ENCODE data around the gene ITGAV.
A peak's percentile ranks its signal among the peaks of the same experiment; 100 is the strongest.

Gene ITGAV

DNA sequence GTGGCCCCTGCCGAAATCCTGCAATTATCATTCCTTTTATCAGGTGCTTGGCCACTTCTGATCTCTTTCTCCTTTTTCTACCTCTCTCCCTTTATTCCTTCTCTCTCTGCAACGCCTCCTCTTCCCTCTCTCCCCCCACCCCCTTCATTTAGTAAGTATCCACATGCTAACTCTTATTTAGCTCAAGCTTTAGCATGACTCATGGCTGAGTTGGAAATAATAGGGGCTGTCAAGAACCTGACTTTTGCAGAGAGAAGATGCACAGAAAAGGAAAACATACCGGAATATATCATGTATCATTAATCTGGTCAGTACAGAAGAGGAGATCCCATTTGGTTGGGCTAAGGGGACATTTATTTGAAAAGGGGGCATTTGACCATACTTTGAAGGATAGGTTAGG lies 137.1 kb downstream of the ITGAV start:
- no CpG with 5 or more reads among the region's 3 CpGs for WGBS, 2 donors (ENCODE audit: extremely low coverage in 2 of 2, insufficient read length in 2 of 2, insufficient replicate concordance in 1 of 2)

DNA sequence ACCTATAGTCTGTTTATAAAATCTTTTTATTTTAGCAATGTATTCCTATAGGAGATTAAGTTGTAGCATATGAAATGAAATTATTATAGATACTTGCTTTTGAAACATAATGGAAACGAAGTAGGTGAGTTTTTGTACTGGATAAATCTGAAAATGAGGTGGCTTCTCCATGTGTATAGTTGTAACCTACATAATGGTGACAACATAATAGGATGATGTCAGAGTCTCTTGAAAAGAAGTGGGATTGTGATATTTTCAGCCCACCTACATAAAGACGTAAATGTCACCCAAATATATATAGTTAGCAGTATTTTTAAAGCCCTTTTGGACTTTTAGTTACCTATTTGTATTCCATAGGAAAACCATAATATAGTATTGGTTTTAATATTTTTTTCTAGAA lies 138.8 kb downstream of the ITGAV start:
- peaks cover 5 to 7% of the 10 kb centered on the region in 2 donors for H3K4me1 ChIP-seq (ENCODE audit: control insufficient read depth in 2 of 2, insufficient read depth in 1 of 2, low read depth in 1 of 2, low read length in 2 of 2)
- no peaks in the 10 kb centered on the region for H3K27me3 ChIP-seq (ENCODE audit: control insufficient read depth in 3 of 3, insufficient read depth in 3 of 3, low read depth in 1 of 3, low read length in 3 of 3)
- no peak overlapping the region for H4K91ac ChIP-seq (ENCODE audit: low read depth, low read length, poor library complexity)
- H3K23ac ChIP-seq (ENCODE audit: low read depth, low read length, poor library complexity): no peak overlapping the region
- no peak overlapping the region for H3K27ac ChIP-seq (replicated peaks; ENCODE audit: low read length)
- peaks cover 3% of the 10 kb centered on the region for H3K79me1 ChIP-seq (ENCODE audit: low read depth, low read length)
- H2BK15ac ChIP-seq (ENCODE audit: low read length): no peak overlapping the region
- H4K8ac ChIP-seq (ENCODE audit: low read depth, low read length): no peak overlapping the region
- peaks cover 8 to 17% of the 10 kb centered on the region in 2 donors for H3K9me3 ChIP-seq (replicated peaks in 1 of 2; ENCODE audit: control insufficient read depth in 2 of 2, insufficient read depth in 1 of 2, low read depth in 1 of 2, low read length in 2 of 2)
- no peak overlapping the region for H3K4ac ChIP-seq (ENCODE audit: low read length)
- H2BK12ac ChIP-seq (ENCODE audit: low read length): no peak overlapping the region
- H3K9ac ChIP-seq (ENCODE audit: low read depth, low read length, poor library complexity): no peak overlapping the region
- H3K4me3 ChIP-seq (ENCODE audit: low read length in 2 of 2): no peak overlapping the region
- H3K36me3 ChIP-seq (replicated peaks in 1 of 2; ENCODE audit: control insufficient read depth in 2 of 2, insufficient read depth in 2 of 2, low read length in 2 of 2): no peaks in the 10 kb centered on the region
- WGBS, 2 donors (ENCODE audit: extremely low coverage in 2 of 2, insufficient read length in 2 of 2, insufficient replicate concordance in 1 of 2): no CpG with 5 or more reads among the region's 2 CpGs
- H2AFZ ChIP-seq (ENCODE audit: low read length): no peak overlapping the region
- no peak overlapping the region for H2BK5ac ChIP-seq (ENCODE audit: low read length)
- H3K4me2 ChIP-seq (ENCODE audit: insufficient read depth, low read length, poor library complexity, severe bottlenecking): no peak overlapping the region
- no peak for DNase-seq (ENCODE audit: low spot score)
- H2AK5ac ChIP-seq (ENCODE audit: low read depth, low read length): no peak overlapping the region
- H3K18ac ChIP-seq (ENCODE audit: low read length): no peak overlapping the region
- no peak overlapping the region for H2BK120ac ChIP-seq (ENCODE audit: low read depth, low read length)
- H3K14ac ChIP-seq (ENCODE audit: low read length): no peak overlapping the region

More for the DNA sequence above, 137.1 kb downstream of the ITGAV start:
- H3K4me2 ChIP-seq (ENCODE audit: insufficient read depth, low read length, poor library complexity, severe bottlenecking): no peak overlapping the region
- no peak overlapping the region for H2BK15ac ChIP-seq (ENCODE audit: low read length)
- H3K4ac ChIP-seq (ENCODE audit: low read length): no peak overlapping the region
- no peak overlapping the region for H3K14ac ChIP-seq (ENCODE audit: low read length)
- H3K36me3 ChIP-seq (replicated peaks in 1 of 2; ENCODE audit: control insufficient read depth in 2 of 2, insufficient read depth in 2 of 2, low read length in 2 of 2): no peaks in the 10 kb centered on the region
- H3K4me3 ChIP-seq (ENCODE audit: low read length in 2 of 2): no peak overlapping the region
- H3K9me3 ChIP-seq (replicated peaks in 1 of 2; ENCODE audit: control insufficient read depth in 2 of 2, insufficient read depth in 1 of 2, low read depth in 1 of 2, low read length in 2 of 2): peaks cover 4 to 9% of the 10 kb centered on the region in 2 donors
- peaks cover 5 to 7% of the 10 kb centered on the region in 2 donors for H3K4me1 ChIP-seq (ENCODE audit: control insufficient read depth in 2 of 2, insufficient read depth in 1 of 2, low read depth in 1 of 2, low read length in 2 of 2)
- no peak overlapping the region for H2BK5ac ChIP-seq (ENCODE audit: low read length)
- no peak overlapping the region for H3K18ac ChIP-seq (ENCODE audit: low read length)
- H2AFZ ChIP-seq (ENCODE audit: low read length): no peak overlapping the region
- H3K23ac ChIP-seq (ENCODE audit: low read depth, low read length, poor library complexity): no peak overlapping the region
- no peak overlapping the region for H4K8ac ChIP-seq (ENCODE audit: low read depth, low read length)
- H4K91ac ChIP-seq (ENCODE audit: low read depth, low read length, poor library complexity): no peak overlapping the region
- H3K9ac ChIP-seq (ENCODE audit: low read depth, low read length, poor library complexity): no peak overlapping the region
- peak overlapping the region; percentile 36 for H3K27ac ChIP-seq (replicated peaks; ENCODE audit: low read length)
- no peak overlapping the region for H2BK120ac ChIP-seq (ENCODE audit: low read depth, low read length)
- DNase-seq (ENCODE audit: low spot score): no peak
- no peaks in the 10 kb centered on the region for H3K79me1 ChIP-seq (ENCODE audit: low read depth, low read length)
- no peak overlapping the region for H2AK5ac ChIP-seq (ENCODE audit: low read depth, low read length)
- no peak overlapping the region for H2BK12ac ChIP-seq (ENCODE audit: low read length)
- H3K27me3 ChIP-seq (ENCODE audit: control insufficient read depth in 3 of 3, insufficient read depth in 3 of 3, low read depth in 1 of 3, low read length in 3 of 3): no peaks in the 10 kb centered on the region
